Keratinocyte (primary cell): Measurements from ENCODE around the gene CLDN24.
"Not testable (repeated sequence)": the region's sequence is repeated elsewhere in the genome, so short reads cannot be mapped to it uniquely, and the experiment has no call there.

Experiments used
- EZH2 ChIP-seq: IDR thresholded peaks from one replicate; pipeline ENCODE4 v1.6.1; 2012; ENCODE audit warnings: inconsistent platforms, mild to moderate bottlenecking, low read length, moderate library complexity
- TF ChIP-seq, protein P1 (sequence below), 3 experiments: IDR thresholded peaks in 1 of 3; conservative IDR thresholded peaks in 1 of 3; optimal IDR thresholded peaks in 1 of 3; 2 replicates in 2 of 3; 3 replicates in 1 of 3; pipeline versions ENCODE3 to v1.5.1; 2011; ENCODE audit warnings: low read length in 3 of 3, mild to moderate bottlenecking in 3 of 3, moderate library complexity in 2 of 3, control low read depth in 1 of 3, inconsistent platforms in 1 of 3; ENCODE audit not compliant: insufficient read depth in 2 of 3; ENCODE audit errors: extremely low read depth in 1 of 3

DNA sequence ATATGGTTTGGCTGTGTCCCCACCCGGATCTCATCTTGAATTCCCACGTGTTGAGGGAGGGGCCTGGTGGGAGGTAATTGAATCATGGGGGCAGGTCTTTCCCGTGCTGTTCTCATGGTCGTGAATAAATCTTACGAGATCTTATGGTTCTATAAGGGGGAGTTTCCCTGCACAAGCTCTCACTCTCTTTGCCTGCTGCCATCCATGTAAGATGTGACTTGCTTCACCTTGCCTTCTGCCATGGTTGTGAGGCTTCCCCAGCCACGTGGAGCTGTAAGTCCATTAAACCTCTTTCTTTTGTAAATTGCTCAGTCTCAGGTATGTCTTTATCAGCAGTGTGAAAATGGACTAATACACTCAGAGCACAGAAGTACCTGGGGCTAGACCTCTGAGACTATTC, 4.2 kb upstream of the CLDN24 start:
- TF ChIP-seq, protein P1, sequence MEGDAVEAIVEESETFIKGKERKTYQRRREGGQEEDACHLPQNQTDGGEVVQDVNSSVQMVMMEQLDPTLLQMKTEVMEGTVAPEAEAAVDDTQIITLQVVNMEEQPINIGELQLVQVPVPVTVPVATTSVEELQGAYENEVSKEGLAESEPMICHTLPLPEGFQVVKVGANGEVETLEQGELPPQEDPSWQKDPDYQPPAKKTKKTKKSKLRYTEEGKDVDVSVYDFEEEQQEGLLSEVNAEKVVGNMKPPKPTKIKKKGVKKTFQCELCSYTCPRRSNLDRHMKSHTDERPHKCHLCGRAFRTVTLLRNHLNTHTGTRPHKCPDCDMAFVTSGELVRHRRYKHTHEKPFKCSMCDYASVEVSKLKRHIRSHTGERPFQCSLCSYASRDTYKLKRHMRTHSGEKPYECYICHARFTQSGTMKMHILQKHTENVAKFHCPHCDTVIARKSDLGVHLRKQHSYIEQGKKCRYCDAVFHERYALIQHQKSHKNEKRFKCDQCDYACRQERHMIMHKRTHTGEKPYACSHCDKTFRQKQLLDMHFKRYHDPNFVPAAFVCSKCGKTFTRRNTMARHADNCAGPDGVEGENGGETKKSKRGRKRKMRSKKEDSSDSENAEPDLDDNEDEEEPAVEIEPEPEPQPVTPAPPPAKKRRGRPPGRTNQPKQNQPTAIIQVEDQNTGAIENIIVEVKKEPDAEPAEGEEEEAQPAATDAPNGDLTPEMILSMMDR (optimal IDR thresholded peaks at IDR 0.05 in 1 of 3, IDR thresholded peaks at IDR 0.05 in 1 of 3, conservative IDR thresholded peaks at IDR 0.05 in 1 of 3; ENCODE audit: extremely low read depth in 1 of 3, insufficient read depth in 2 of 3, low read length in 3 of 3), result not testable (repeated sequence)
- TF ChIP-seq EZH2, result not testable (repeated sequence)
